Transverse colon (tissue), 4 donors: ENCODE measurements around the gene TTC28. TPM values are rescaled to one million over a fixed set of nuclear protein-coding genes. Genes with fewer than 3 reads are reported as not detected.

Experiments used
- DNase-seq: peaks from one replicate; pipeline ENCODE4 v3.0.0-alpha.2; 2019
- H3K27ac ChIP-seq, 4 donors: fragments of 200-600 bp; sonication (generic); 2 replicates each; pipeline ENCODE4 v1.5.1; 2016 to 2018; ENCODE audit warnings: inconsistent platforms in 4 of 4
- H3K27me3 ChIP-seq: fragments of 200-600 bp; sonication (generic); 2 replicates; pipeline ENCODE4 v1.5.1; 2017; ENCODE audit warnings: inconsistent platforms
- H3K36me3 ChIP-seq, 4 donors: fragments of 200-600 bp; sonication (generic); 2 replicates each; pipeline ENCODE4 v1.5.1; 2017 to 2019; ENCODE audit warnings: inconsistent platforms in 4 of 4
- H3K4me1 ChIP-seq, 4 donors: fragments of 200-600 bp; sonication (generic); 2 replicates each; pipeline ENCODE4 v1.5.1; 2017 to 2020; ENCODE audit warnings: inconsistent platforms in 4 of 4
- H3K4me3 ChIP-seq, 4 donors: fragments of 200-600 bp; sonication (generic); 1 replicate in 1 of 4; 2 replicates in 3 of 4; pipeline versions ENCODE4 v1.5.1 to v1.6.1; 2017 to 2019; ENCODE audit warnings: inconsistent platforms in 4 of 4
- H3K9me3 ChIP-seq, 2 donors: fragments of 200-600 bp; sonication (generic); 2 replicates each; pipeline ENCODE4 v1.5.1; 2017 to 2019; ENCODE audit warnings: inconsistent platforms in 2 of 2
- EP300 ChIP-seq: sonication (generic); formaldehyde crosslinking; IDR thresholded peaks from one replicate; pipeline ENCODE4 v1.6.1; 2017; ENCODE audit warnings: antibody characterized with exemption, low read depth
- POLR2A ChIP-seq: fragments of 450-650 bp; IDR thresholded peaks from one replicate; pipeline ENCODE4 v1.6.1; 2016; ENCODE audit warnings: antibody characterized with exemption, mild to moderate bottlenecking, moderate library complexity
- POLR2AphosphoS5 ChIP-seq, 3 donors: sonication (generic); formaldehyde crosslinking; IDR thresholded peaks; one replicate each; pipeline ENCODE4 v1.6.1; 2016; ENCODE audit warnings: antibody characterized with exemption in 3 of 3
- WGBS, 2 donors: methylation state at CpG; one replicate each; pipeline ENCODE4 v1.1.5; 2018; ENCODE audit warnings: low coverage in 1 of 2; 5-methylcytosine and 5-hydroxymethylcytosine counted together
- in situ Hi-C, 4 donors: fragments of 200-750 bp; cut with MboI; loops; one replicate each; pipeline versions ENCODE4 v1.15.0 to v1.15.1; 2017; ENCODE audit warnings: low sequenced_read_pairs in 3 of 4, low pct_ligation_motif_present in 1 of 4, low pct_unique_long_range_greater_than_20kb in 1 of 4
- intact Hi-C: fragments of 100-400 bp; cut with DNase I; formaldehyde crosslinking; loops from one replicate; pipeline ENCODE4 v1.15.1; 2023; ENCODE audit warnings: low total_unique reads
- total RNA-seq, 4 donors: library from RNA; depleted of rRNA; stranded (reverse); fragments of >200 nt; gene quantifications; one replicate each; pipeline ENCODE4 v1.1.0, GENCODE V29; 2016
- TF ChIP-seq, protein P1 (sequence below), 5 experiments: fragments of 200-600 bp in 3 of 5; fragments of 450-650 bp in 2 of 5; sonication (generic) in 3 of 5; IDR thresholded peaks; 1 replicate in 2 of 5; 2 replicates in 3 of 5; pipeline ENCODE4 v1.5.1; 2016 to 2017; ENCODE audit warnings: antibody characterized with exemption in 5 of 5, inconsistent platforms in 3 of 5, mild to moderate bottlenecking in 2 of 5, moderate library complexity in 1 of 5

Gene TTC28
- total RNA-seq, 4 donors from 2014 or later: 7.6 to 84.2 (median 12.4) TPM

DNA sequence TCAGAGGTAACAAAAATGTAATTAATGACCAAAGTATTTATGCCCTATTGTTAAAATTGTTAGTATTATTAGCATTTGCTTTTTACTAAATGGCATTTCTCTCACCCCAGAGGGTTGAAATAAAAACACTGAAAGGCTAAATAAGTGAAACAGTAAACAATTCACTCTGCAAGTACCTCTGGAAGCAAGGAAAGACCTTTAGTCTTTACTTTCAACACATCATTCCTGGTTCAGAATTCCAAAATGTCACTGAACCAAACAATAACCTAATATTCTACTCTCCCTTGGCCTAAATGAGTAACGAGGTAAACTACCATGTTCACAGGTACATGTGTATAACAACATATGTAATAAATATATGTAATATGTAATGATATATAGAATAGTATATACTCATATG is 369.3 kb downstream of the TTC28 start:
- Histone ChIP-seq H3K4me3 (no peak overlapping the region), H3K9me3 (no peaks in the 10 kb centered on the region), H3K27me3 (no peaks in the 10 kb centered on the region), H3K36me3 (no peaks in the 10 kb centered on the region), H3K27ac (no peak overlapping the region), H3K4me1 (no peaks in the 10 kb centered on the region)
- 79 to 89% methylated on average over 1 of the region's 1 CpG for WGBS, 2 donors
- no peak for DNase-seq
- intact Hi-C loops: no loop called here
- TF ChIP-seq POLR2AphosphoS5 (IDR thresholded peaks at IDR 0.05): no peak
- TF ChIP-seq EP300: no peak
- no peak for TF ChIP-seq POLR2A
- TF ChIP-seq, protein P1, sequence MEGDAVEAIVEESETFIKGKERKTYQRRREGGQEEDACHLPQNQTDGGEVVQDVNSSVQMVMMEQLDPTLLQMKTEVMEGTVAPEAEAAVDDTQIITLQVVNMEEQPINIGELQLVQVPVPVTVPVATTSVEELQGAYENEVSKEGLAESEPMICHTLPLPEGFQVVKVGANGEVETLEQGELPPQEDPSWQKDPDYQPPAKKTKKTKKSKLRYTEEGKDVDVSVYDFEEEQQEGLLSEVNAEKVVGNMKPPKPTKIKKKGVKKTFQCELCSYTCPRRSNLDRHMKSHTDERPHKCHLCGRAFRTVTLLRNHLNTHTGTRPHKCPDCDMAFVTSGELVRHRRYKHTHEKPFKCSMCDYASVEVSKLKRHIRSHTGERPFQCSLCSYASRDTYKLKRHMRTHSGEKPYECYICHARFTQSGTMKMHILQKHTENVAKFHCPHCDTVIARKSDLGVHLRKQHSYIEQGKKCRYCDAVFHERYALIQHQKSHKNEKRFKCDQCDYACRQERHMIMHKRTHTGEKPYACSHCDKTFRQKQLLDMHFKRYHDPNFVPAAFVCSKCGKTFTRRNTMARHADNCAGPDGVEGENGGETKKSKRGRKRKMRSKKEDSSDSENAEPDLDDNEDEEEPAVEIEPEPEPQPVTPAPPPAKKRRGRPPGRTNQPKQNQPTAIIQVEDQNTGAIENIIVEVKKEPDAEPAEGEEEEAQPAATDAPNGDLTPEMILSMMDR (IDR thresholded peaks at IDR 0.05): no peak
- in situ Hi-C loops: no loop called here

DNA sequence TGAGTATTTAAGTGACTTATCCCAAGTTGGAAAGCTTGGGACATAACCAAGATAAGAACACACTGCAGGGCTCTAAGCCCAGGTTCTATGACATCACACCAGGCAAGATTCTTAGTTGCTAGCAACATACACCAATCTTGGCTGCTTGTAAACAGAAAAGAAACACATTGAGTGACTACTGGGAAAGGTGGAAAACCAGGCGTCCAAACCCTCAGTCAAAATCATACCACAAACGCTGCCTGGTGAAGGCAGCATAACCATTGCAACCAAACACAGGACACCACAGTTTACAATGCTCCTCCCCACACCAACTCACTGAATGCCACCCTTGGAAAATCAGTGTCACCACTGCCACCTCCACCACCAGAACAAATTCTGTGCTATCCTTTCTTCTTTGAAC is 379.9 kb downstream of the TTC28 start:
- Histone ChIP-seq H3K4me1 (peaks cover 0 to 11% (median 0%) of the 10 kb centered on the region in 4 donors), H3K4me3 (no peak overlapping the region), H3K27me3 (no peaks in the 10 kb centered on the region), H3K27ac (no peak overlapping the region), H3K9me3 (no peaks in the 10 kb centered on the region), H3K36me3 (no peaks in the 10 kb centered on the region)
- in situ Hi-C loops: no loop called here
- WGBS, 2 donors: 78% methylated on average over 2 of the region's 2 CpGs; no CpG with 5 or more reads in 1 of the 2 donors
- no peak for DNase-seq
- intact Hi-C loops: no loop called here
- TF ChIP-seq, protein P1 (IDR thresholded peaks at IDR 0.05): no peak

DNA sequence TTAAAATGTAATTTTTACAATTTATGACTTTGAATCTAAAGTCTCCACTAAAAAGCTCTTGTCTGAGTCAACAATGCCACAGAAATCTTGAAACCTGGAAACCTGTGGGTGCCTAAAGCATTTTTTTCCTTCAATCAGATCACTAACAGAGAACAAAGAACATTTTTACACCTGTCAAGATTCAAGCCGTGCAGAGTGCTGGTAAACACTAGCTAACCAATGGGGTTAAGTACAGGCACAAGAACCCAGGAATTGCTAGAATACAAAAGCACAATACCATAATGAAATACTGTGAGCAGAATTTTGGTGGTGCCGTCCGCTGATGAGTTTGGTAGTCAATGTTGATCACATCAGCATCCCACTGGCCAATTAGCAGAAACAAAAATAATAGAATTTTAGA is 380.3 kb downstream of the TTC28 start:
- peaks cover 0 to 11% (median 0%) of the 10 kb centered on the region in 4 donors for H3K4me1 ChIP-seq
- no peak for TF ChIP-seq EP300
- TF ChIP-seq, protein P1 (IDR thresholded peaks at IDR 0.05): no peak
- no peak for TF ChIP-seq POLR2A
- no peak for TF ChIP-seq POLR2AphosphoS5 (IDR thresholded peaks at IDR 0.05)
- intact Hi-C loops: no loop called here
- no peaks in the 10 kb centered on the region for H3K9me3 ChIP-seq
- H3K36me3 ChIP-seq: no peaks in the 10 kb centered on the region
- no peaks in the 10 kb centered on the region for H3K27me3 ChIP-seq
- in situ Hi-C loops: no loop called here
- H3K4me3 ChIP-seq: no peak overlapping the region
- 73 to 83% methylated on average over 3 of the region's 3 CpGs for WGBS, 2 donors
- no peak for DNase-seq
- H3K27ac ChIP-seq: no peak overlapping the region

DNA sequence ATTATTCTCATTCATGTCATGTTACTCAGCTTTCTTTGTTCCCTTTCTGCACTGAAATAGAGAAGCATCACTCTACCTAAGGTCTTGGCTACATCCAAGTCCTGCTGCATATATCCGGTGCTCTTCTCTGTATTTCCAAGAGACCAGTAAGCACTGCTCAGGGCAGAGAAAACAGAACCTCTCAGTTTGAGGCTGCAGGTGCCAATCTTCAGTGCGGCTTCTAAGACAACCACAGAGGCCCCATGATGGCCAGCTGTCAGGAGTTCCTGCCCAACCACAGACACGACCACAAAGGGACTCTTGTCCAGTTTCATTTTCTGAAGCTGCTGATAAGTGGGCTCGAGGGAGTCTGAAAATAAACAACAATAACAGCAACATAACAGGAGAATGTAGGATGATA is 382.1 kb downstream of the TTC28 start:
- no peak for TF ChIP-seq POLR2A
- TF ChIP-seq POLR2AphosphoS5 (IDR thresholded peaks at IDR 0.05): no peak
- no peak for TF ChIP-seq EP300
- TF ChIP-seq, protein P1 (IDR thresholded peaks at IDR 0.05): no peak
- in situ Hi-C loops (no loop called here), intact Hi-C loops (no loop called here)
- H3K27ac ChIP-seq: no peak overlapping the region
- peaks cover 0 to 11% (median 0%) of the 10 kb centered on the region in 4 donors for H3K4me1 ChIP-seq
- H3K9me3 ChIP-seq: no peaks in the 10 kb centered on the region
- no peaks in the 10 kb centered on the region for H3K27me3 ChIP-seq
- DNase-seq: peak; percentile 55
- H3K4me3 ChIP-seq: no peak overlapping the region
- H3K36me3 ChIP-seq: no peaks in the 10 kb centered on the region
- 23 to 53% methylated on average over 2 to 4 of the region's 4 CpGs for WGBS, 2 donors
